CD14-positive monocyte (primary cell): Measurements from ENCODE around the gene RASA2. TPM values are rescaled to one million over a fixed set of nuclear protein-coding genes. Genes with fewer than 3 reads are reported as not detected.
A peak's percentile ranks its signal among the peaks of the same experiment; 100 is the strongest.

Experiments
- DNase-seq, 3 donors: peaks; one replicate each; pipeline ENCODE4 v3.0.0-alpha.2; 2011 to 2022
- H2AFZ ChIP-seq: 2 replicates; pipeline ENCODE4 v1.6.0; 2012; ENCODE audit warnings: mild to moderate bottlenecking, low read depth, low read length, inconsistent platforms; ENCODE audit not compliant: insufficient read depth, poor library complexity, severe bottlenecking
- H3K27ac ChIP-seq, 2 donors: 1 replicate in 1 of 2; 2 replicates in 1 of 2; pipeline ENCODE4 v1.5.1; 2012 to 2013; ENCODE audit warnings: low read length in 2 of 2, control low read depth in 1 of 2, inconsistent platforms in 1 of 2, low read depth in 1 of 2, mild to moderate bottlenecking in 1 of 2
- H3K27me3 ChIP-seq, 2 donors: one replicate each; pipeline versions ENCODE4 v1.6.0 to v1.6.1; 2011 to 2013; ENCODE audit warnings: low read length in 2 of 2; ENCODE audit not compliant: control insufficient read depth in 2 of 2, insufficient read depth in 2 of 2
- H3K36me3 ChIP-seq, 2 donors: replicated peaks in 1 of 2; 1 replicate in 1 of 2; 2 replicates in 1 of 2; pipeline versions ENCODE4 v1.5.1 to v1.6.1; 2012 to 2013; ENCODE audit warnings: low read length in 2 of 2, control low read depth in 1 of 2, inconsistent platforms in 1 of 2, mild to moderate bottlenecking in 1 of 2; ENCODE audit not compliant: insufficient read depth in 2 of 2, control insufficient read depth in 1 of 2
- H3K4me1 ChIP-seq, 2 donors: 1 replicate in 1 of 2; 2 replicates in 1 of 2; pipeline versions ENCODE4 v1.5.1 to v1.6.1; 2012 to 2013; ENCODE audit warnings: low read length in 2 of 2, control low read depth in 1 of 2, inconsistent platforms in 1 of 2, mild to moderate bottlenecking in 1 of 2, moderate library complexity in 1 of 2; ENCODE audit not compliant: insufficient read depth in 2 of 2, control insufficient read depth in 1 of 2
- H3K4me2 ChIP-seq: replicated peaks from 2 replicates; pipeline ENCODE3; 2012; ENCODE audit warnings: low read length, moderate library complexity, mild to moderate bottlenecking; ENCODE audit not compliant: poor library complexity, severe bottlenecking; ENCODE audit errors: extremely low read depth
- H3K4me3 ChIP-seq, 3 experiments: fragments of 200-600 bp in 1 of 3; sonication (generic) in 1 of 3; replicated peaks in 1 of 3; 1 replicate in 2 of 3; 2 replicates in 1 of 3; pipeline ENCODE4 v1.5.1; 2011 to 2013; ENCODE audit warnings: low read length in 3 of 3, mild to moderate bottlenecking in 3 of 3, control low read depth in 2 of 3, low read depth in 2 of 3, inconsistent platforms in 1 of 3, moderate library complexity in 1 of 3
- H3K79me2 ChIP-seq: 2 replicates; pipeline ENCODE4 v1.6.0; 2012; ENCODE audit warnings: mild to moderate bottlenecking, control low read depth, inconsistent platforms, low read length, moderate library complexity; ENCODE audit not compliant: insufficient read depth
- H3K9ac ChIP-seq: 2 replicates; pipeline ENCODE4 v1.6.0; 2017; ENCODE audit warnings: low read length, mild to moderate bottlenecking; ENCODE audit not compliant: insufficient read depth, poor library complexity, severe bottlenecking
- H3K9me3 ChIP-seq, 2 donors: replicated peaks in 1 of 2; 1 replicate in 1 of 2; 2 replicates in 1 of 2; pipeline versions ENCODE4 v1.5.1 to v1.6.1; 2012 to 2013; ENCODE audit warnings: low read length in 2 of 2, control low read depth in 1 of 2; ENCODE audit not compliant: control insufficient read depth in 1 of 2, insufficient read depth in 1 of 2
- H4K20me1 ChIP-seq: 2 replicates; pipeline ENCODE4 v1.6.0; 2012; ENCODE audit warnings: mild to moderate bottlenecking, low read length, control low read depth, moderate library complexity; ENCODE audit not compliant: insufficient read depth
- H3K27ac Mint-ChIP-seq, 7 donors: one replicate each; pipeline ENCODE4 v1.8.0; 2020; ENCODE audit warnings: mild to moderate bottlenecking in 7 of 7, mixed read lengths in 7 of 7, moderate library complexity in 6 of 7, inconsistent platforms in 2 of 7
- H3K27me3 Mint-ChIP-seq, 3 donors: one replicate each; pipeline ENCODE4 v1.8.0; 2021 to 2022; ENCODE audit warnings: low read depth in 3 of 3, mild to moderate bottlenecking in 3 of 3, mixed read lengths in 3 of 3, moderate library complexity in 3 of 3, inconsistent platforms in 1 of 3
- H3K36me3 Mint-ChIP-seq, 2 donors: one replicate each; pipeline ENCODE4 v1.8.0; 2020; ENCODE audit warnings: mixed read lengths in 2 of 2, inconsistent platforms in 1 of 2, mild to moderate bottlenecking in 1 of 2
- H3K4me1 Mint-ChIP-seq: one replicate; pipeline ENCODE4 v1.8.0; 2020; ENCODE audit warnings: mild to moderate bottlenecking, mixed read lengths
- H3K4me3 Mint-ChIP-seq, 2 donors: one replicate each; pipeline ENCODE4 v1.8.0; 2020; ENCODE audit warnings: mild to moderate bottlenecking in 2 of 2, mixed read lengths in 2 of 2, moderate library complexity in 1 of 2
- H3K9me3 Mint-ChIP-seq, 7 donors: one replicate each; pipeline ENCODE4 v1.8.0; 2020 to 2022; ENCODE audit warnings: mixed read lengths in 7 of 7, mild to moderate bottlenecking in 6 of 7, moderate library complexity in 6 of 7, inconsistent platforms in 2 of 7
- WGBS: methylation state at CpG from one replicate; pipeline ENCODE4 v1.1.5; 2013; ENCODE audit warnings: missing lambda C conversion rate; ENCODE audit not compliant: insufficient coverage; 5-methylcytosine and 5-hydroxymethylcytosine counted together
- intact Hi-C, 2 donors: fragments of 100-400 bp; cut with micrococcal nuclease; formaldehyde crosslinking; loops; one replicate each; pipeline versions ENCODE4 v1.15.0 to v1.15.1; 2023
- polyA plus RNA-seq, 3 donors: library from polyadenylated mRNA; depleted of rRNA in 1 of 3; unstranded in 2 of 3; stranded (reverse) in 1 of 3; fragments of 300-500 nt in 2 of 3; fragments of >200 nt in 1 of 3; fragmentation: Illumina TruSeq in 2 of 3; gene quantifications; 1 replicate in 2 of 3; 2 replicates in 1 of 3; pipeline ENCODE4 v1.2.3, GENCODE V29; 2012 to 2021
- TF ChIP-seq, protein P1 (sequence below): fragments of 200-600 bp; IDR thresholded peaks from one replicate; pipeline ENCODE4 v1.8.0; 2022; ENCODE audit warnings: antibody characterized with exemption, mild to moderate bottlenecking

Gene RASA2
- polyA plus RNA-seq, 3 donors = 7.0 to 13.5 (median 8.8) TPM

DNA sequence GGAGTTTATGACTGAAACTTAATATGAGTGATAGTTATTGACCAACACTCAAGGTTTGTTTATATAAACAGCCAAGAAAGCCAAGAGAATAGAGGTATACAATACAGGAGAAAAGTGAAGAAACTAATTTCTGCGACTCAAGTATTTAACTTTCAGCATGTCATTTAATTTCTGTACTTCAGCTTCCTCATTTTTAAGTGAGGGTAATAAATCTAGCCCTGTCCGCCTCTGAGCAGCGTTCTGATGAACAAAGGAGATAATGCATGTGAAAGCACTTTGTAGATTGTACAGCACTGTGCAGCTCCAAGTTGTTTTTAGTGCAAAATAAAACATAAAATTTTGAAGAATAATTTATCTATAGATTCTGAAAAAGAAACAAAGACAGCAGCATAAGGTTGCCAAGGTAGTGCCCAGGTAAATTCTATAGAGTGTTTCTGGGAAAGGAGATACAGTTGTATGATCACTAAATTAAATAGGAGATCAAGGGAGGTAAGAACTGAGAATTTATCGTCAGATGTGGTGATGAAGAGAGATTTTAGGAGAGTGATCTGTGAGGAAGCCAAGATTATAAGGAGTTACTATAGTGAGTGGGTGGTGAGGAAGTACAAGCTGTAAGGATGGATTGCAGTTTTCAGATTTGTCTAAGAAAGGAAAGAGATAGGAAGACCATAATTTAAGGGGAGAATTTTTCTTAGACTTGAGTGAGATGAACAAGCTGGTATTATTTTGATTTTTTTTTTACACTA lies 71.3 kb downstream of the RASA2 start:
- no peaks in the 10 kb centered on the region for H3K27me3 Mint-ChIP-seq

DNA sequence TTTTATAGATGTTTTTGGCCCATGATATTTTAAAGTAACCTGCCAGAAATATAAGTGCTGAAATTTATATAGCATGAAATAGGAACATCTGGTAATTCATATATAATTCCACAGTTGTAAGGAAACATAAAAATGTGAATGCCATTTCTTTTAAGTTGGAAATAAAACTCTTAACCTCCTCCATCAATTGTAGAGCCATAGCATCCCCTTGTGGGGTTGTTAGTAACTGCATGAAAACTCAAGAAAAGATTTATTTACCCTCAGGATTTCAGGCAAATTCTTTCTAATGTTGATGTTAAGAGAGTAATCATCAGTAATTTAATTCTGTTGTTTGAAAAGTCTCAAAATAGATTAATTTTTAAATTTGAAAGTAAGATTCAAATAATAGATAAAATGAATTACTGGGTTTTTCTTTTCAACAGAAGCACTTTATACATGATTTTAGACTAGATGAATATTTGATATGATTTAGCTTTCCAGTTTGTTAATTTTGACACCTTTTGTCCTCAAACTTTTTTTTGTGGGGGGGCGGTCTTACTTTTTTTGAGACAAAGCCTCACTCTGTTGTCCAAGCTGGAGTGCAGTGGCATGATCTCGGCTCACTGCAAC lies 74.7 kb downstream of the RASA2 start:
- DNase-seq = peak; percentile 47 to 62 (median 57)
- 100% methylated on average over 1 of the region's 2 CpGs for WGBS
- H3K4me3 ChIP-seq = no peak overlapping the region
- intact Hi-C loops = loop anchor here (2.0 to 10.0 kb wide), 4 partner anchors 84 to 247 kb away; no protein-coding TSS in a partner anchor
- H3K36me3 ChIP-seq = peaks cover 26 to 64% of the 10 kb centered on the region in 2 donors
- H2AFZ ChIP-seq = no peak overlapping the region
- Mint-ChIP-seq H3K36me3 (peaks cover 34 to 54% of the 10 kb centered on the region in 2 donors), H3K27me3 (peaks cover 0 to 1% (median 0%) of the 10 kb centered on the region in 3 donors), H3K27ac (peak overlapping the region in 1 of 7 donors; percentile 36), H3K4me1 (peaks cover 6% of the 10 kb centered on the region), H3K9me3 (peaks cover 0 to 3% (median 0%) of the 10 kb centered on the region in 7 donors), H3K4me3 (no peak overlapping the region)
- no peaks in the 10 kb centered on the region for H3K79me2 ChIP-seq
- TF ChIP-seq, protein P1, sequence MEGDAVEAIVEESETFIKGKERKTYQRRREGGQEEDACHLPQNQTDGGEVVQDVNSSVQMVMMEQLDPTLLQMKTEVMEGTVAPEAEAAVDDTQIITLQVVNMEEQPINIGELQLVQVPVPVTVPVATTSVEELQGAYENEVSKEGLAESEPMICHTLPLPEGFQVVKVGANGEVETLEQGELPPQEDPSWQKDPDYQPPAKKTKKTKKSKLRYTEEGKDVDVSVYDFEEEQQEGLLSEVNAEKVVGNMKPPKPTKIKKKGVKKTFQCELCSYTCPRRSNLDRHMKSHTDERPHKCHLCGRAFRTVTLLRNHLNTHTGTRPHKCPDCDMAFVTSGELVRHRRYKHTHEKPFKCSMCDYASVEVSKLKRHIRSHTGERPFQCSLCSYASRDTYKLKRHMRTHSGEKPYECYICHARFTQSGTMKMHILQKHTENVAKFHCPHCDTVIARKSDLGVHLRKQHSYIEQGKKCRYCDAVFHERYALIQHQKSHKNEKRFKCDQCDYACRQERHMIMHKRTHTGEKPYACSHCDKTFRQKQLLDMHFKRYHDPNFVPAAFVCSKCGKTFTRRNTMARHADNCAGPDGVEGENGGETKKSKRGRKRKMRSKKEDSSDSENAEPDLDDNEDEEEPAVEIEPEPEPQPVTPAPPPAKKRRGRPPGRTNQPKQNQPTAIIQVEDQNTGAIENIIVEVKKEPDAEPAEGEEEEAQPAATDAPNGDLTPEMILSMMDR = peak; percentile 98
- H3K27ac ChIP-seq = no peak overlapping the region
- H4K20me1 ChIP-seq = no peaks in the 10 kb centered on the region
- peaks cover 5 to 12% of the 10 kb centered on the region in 2 donors for H3K4me1 ChIP-seq
- H3K27me3 ChIP-seq = no peaks in the 10 kb centered on the region
- no peak overlapping the region for H3K4me2 ChIP-seq
- no peaks in the 10 kb centered on the region for H3K9me3 ChIP-seq
- H3K9ac ChIP-seq = no peak overlapping the region

More for the DNA sequence above, 71.3 kb downstream of the RASA2 start:
- H3K4me2 ChIP-seq = no peak overlapping the region
- H3K36me3 Mint-ChIP-seq = peaks cover 33 to 48% of the 10 kb centered on the region in 2 donors
- H3K9me3 Mint-ChIP-seq = no peaks in the 10 kb centered on the region
- H3K27ac Mint-ChIP-seq = no peak overlapping the region
- H3K36me3 ChIP-seq = peaks cover 30 to 69% of the 10 kb centered on the region in 2 donors
- H3K27ac ChIP-seq = peak overlapping the region in 1 of 2 donors; percentile 24
- no peaks in the 10 kb centered on the region for H3K79me2 ChIP-seq
- no peak overlapping the region for H3K4me3 Mint-ChIP-seq
- H3K9ac ChIP-seq = no peak overlapping the region
- peaks cover 4% of the 10 kb centered on the region for H3K4me1 Mint-ChIP-seq
- peaks cover 8% of the 10 kb centered on the region for H4K20me1 ChIP-seq
- H3K9me3 ChIP-seq = no peaks in the 10 kb centered on the region
- 0% methylated on average over 1 of the region's 4 CpGs for WGBS
- H3K4me1 ChIP-seq = peaks cover 8 to 17% of the 10 kb centered on the region in 2 donors
- no peak for DNase-seq
- no peak overlapping the region for H3K4me3 ChIP-seq
- TF ChIP-seq, protein P1 = no peak
- H2AFZ ChIP-seq = no peak overlapping the region
- H3K27me3 ChIP-seq = no peaks in the 10 kb centered on the region
- intact Hi-C loops = no loop called here
